GM23248 (cell line): ENCODE results near the gene PAM.

ENCODE experiments used
- EZH2 ChIP-seq: fragments of 200-600 bp; sonication (generic); IDR thresholded peaks from 2 replicates; pipeline ENCODE4 v1.6.1; 2018; ENCODE audit warnings: antibody characterized with exemption, mild to moderate bottlenecking; ENCODE audit not compliant: insufficient read depth, poor library complexity, severe bottlenecking
- EZH2phosphoT487 ChIP-seq: fragments of 200-600 bp; sonication (generic); IDR thresholded peaks from 2 replicates; pipeline ENCODE4 v1.6.1; 2018; ENCODE audit warnings: antibody characterized with exemption, moderate library complexity, mild to moderate bottlenecking, low read depth; ENCODE audit not compliant: insufficient read depth

GRCh38 chr5:102855681-102856388 is 100.7 kb downstream of the PAM start:
- TF ChIP-seq EZH2 = no peak
- no peak for TF ChIP-seq EZH2phosphoT487
